ENCODE data around the gene ASB3. TPM values are rescaled to one million over a fixed set of nuclear protein-coding genes. Genes with fewer than 3 reads are reported as not detected.

The ASB3 gene
- total and polyA plus RNA-seq, 9 donors: 9.6 to 24.8 (median 19.0) TPM

DNA sequence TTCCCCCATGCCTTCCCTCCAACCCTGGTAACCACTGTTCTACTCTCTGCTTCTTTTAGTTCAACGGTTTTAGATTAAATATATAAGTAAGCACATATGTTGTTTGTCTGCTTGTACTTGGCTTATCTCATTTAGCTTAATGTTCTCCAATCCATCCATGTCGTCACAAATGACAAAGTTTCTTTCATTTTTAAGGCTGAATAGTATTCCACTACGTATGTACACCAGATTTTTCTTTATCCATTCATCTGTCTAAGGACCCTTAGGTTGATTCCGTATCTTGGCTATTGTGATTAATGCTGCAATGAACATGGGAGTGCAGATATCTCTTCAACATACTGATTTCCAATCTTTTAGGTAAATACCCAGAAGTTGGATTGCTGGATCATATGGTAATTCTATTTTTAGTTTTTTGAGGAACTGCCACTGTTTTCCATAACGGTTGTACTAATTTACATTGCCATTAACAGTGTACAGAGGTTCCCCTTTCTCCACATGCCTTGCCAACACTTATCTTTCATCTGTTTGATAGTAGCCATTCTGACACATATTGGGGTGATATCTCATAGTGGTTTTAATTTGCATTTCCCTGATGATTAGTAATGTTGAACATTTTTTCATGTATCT is 8.1 kb downstream of the ASB3 start:
- intact Hi-C loops (cut with DNase I): no loop called here
- H3K27ac ChIP-seq: no peak overlapping the region
- no peak for DNase-seq
- no peaks in the 10 kb centered on the region for H3K4me1 ChIP-seq (ENCODE audit: insufficient read depth)
- no peaks in the 10 kb centered on the region for H3K36me3 ChIP-seq
- TF ChIP-seq EP300 (IDR thresholded peaks at IDR 0.05): no peak
- TF ChIP-seq POLR2A (IDR thresholded peaks at IDR 0.05): no peak
- TF ChIP-seq, protein P1, sequence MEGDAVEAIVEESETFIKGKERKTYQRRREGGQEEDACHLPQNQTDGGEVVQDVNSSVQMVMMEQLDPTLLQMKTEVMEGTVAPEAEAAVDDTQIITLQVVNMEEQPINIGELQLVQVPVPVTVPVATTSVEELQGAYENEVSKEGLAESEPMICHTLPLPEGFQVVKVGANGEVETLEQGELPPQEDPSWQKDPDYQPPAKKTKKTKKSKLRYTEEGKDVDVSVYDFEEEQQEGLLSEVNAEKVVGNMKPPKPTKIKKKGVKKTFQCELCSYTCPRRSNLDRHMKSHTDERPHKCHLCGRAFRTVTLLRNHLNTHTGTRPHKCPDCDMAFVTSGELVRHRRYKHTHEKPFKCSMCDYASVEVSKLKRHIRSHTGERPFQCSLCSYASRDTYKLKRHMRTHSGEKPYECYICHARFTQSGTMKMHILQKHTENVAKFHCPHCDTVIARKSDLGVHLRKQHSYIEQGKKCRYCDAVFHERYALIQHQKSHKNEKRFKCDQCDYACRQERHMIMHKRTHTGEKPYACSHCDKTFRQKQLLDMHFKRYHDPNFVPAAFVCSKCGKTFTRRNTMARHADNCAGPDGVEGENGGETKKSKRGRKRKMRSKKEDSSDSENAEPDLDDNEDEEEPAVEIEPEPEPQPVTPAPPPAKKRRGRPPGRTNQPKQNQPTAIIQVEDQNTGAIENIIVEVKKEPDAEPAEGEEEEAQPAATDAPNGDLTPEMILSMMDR (IDR thresholded peaks at IDR 0.05): no peak
- 88 to 92% (median 91%) methylated on average over 5 of the region's 5 CpGs for WGBS, 3 donors
- no peak overlapping the region for H3K4me3 ChIP-seq
- H3K27me3 ChIP-seq: no peaks in the 10 kb centered on the region
- no peaks in the 10 kb centered on the region for H3K9me3 ChIP-seq

DNA sequence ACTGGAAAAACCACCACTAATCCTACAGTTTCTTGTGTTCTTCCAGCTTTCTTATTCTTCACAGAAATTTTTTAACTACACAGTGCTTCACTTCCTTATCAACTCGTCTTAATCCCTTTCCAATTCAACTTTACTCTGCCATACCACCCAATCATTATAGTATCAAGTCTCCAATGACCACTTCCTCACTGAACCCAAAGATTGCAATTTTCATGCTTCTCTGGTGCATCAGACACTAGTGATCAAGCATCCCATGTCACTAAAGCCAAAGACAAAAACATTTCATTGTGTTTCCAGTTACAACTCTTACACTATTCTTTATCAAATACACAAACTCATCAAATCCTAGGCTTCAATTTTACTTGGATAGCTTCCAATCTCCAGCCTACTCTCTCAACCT is 9.6 kb downstream of the ASB3 start:
- WGBS, 3 donors: 70 to 91% (median 82%) methylated on average over 1 of the region's 1 CpG
- DNase-seq: no peak

DNA sequence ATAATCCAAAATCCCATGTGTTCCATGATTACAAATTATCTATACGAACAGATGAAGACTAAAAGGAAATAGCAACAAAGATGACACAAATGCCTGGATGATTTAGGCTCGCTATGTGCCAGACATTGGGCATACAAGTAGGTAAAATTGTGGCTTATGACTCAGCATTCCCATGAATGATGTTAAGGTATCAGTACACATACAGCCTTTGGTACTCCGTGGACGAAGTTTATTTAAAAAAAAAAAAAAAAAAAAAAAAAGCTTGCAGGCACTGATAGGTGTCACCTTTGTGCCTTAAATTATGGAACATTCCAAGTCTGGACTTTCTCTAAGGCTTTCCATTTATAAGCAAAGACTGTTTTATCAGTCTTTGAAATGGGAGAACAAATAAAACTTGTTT is 16.5 kb downstream of the ASB3 start:
- no peaks in the 10 kb centered on the region for H3K27me3 ChIP-seq
- no peak overlapping the region for H3K27ac ChIP-seq
- TF ChIP-seq, protein P1 (IDR thresholded peaks at IDR 0.05): no peak
- TF ChIP-seq EP300 (IDR thresholded peaks at IDR 0.05) (no peak), POLR2A (IDR thresholded peaks at IDR 0.05) (no peak)
- H3K9me3 ChIP-seq: no peaks in the 10 kb centered on the region
- WGBS, 3 donors: 85 to 90% (median 89%) methylated on average over 4 of the region's 4 CpGs
- H3K4me3 ChIP-seq: no peak overlapping the region
- no peaks in the 10 kb centered on the region for H3K4me1 ChIP-seq (ENCODE audit: insufficient read depth)
- no peak for DNase-seq
- H3K36me3 ChIP-seq: no peaks in the 10 kb centered on the region
- intact Hi-C loops (cut with DNase I): no loop called here

More for the DNA sequence above, 9.6 kb downstream of the ASB3 start:
- intact Hi-C loops (cut with DNase I): no loop called here
- no peak overlapping the region for H3K27ac ChIP-seq
- no peaks in the 10 kb centered on the region for H3K9me3 ChIP-seq
- no peaks in the 10 kb centered on the region for H3K36me3 ChIP-seq
- no peaks in the 10 kb centered on the region for H3K4me1 ChIP-seq (ENCODE audit: insufficient read depth)
- H3K4me3 ChIP-seq: no peak overlapping the region
- TF ChIP-seq, protein P1 (IDR thresholded peaks at IDR 0.05): no peak
- TF ChIP-seq POLR2A (IDR thresholded peaks at IDR 0.05) (no peak), EP300 (IDR thresholded peaks at IDR 0.05) (no peak)
- H3K27me3 ChIP-seq: no peaks in the 10 kb centered on the region

DNA sequence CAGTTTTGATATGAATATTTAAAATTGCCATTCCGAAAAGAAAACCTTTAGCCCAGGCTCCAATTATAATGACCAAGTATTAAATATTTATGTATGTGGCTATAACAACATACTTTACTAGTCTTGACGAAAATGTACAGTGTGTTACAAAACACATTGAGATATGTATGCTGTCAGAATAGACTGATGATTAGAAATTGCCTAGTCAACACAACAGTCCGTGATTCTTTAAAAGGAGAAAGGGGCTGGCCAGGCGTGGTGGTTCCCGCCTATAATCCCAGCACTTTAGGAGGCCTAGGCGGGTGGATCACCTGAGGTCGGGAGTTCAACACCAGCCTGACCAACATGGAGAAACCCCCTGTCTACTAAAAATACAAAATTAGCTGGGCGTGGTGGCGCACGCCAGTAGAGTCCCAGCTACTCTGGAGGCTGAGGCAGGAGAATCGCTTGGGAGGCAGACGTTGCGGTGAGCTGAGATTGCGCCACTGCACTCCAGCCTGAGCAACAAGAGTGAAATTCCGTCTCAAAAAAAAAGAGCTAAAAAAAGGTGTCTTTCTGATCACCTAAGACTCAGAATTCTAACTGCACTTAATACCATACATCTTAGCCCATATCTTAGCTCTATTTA is 17.3 kb downstream of the ASB3 start:
- Histone ChIP-seq H3K36me3 (no peaks in the 10 kb centered on the region), H3K27me3 (no peaks in the 10 kb centered on the region), H3K4me1 (ENCODE audit: insufficient read depth) (no peaks in the 10 kb centered on the region), H3K4me3 (no peak overlapping the region), H3K27ac (no peak overlapping the region), H3K9me3 (no peaks in the 10 kb centered on the region)
- TF ChIP-seq EP300 (IDR thresholded peaks at IDR 0.05) (no peak), POLR2A (IDR thresholded peaks at IDR 0.05) (no peak)
- TF ChIP-seq, protein P1 (IDR thresholded peaks at IDR 0.05): no peak
- DNase-seq: no peak
- intact Hi-C loops (cut with DNase I): no loop called here
- 88 to 97% (median 95%) methylated on average over 15 of the region's 15 CpGs for WGBS, 3 donors

Data from ovary (tissue), 9 donors.